Measurements from ENCODE around the gene ANO2.

The ANO2 gene

DNA sequence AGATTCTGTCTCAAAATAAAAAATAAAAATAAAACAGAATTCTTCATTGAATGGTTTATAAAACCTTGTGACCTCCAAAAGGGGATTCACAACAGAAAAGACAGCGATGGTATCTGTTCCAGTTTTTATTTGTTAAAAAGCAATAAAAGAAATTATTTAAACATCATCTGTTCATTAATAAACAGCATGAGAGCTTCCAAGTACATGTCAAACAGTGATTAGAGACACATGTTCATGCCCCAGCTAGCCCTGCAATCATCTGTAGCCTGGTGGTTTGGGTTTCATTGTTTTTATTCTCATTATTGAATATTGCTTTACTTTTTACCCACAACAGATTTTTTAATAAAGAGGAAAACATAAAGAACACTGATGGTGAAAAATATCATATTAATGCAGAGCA, 173.3 kb downstream of the ANO2 start:
- H3K27me3 ChIP-seq (ENCODE audit: insufficient read depth, low read length): no peaks in the 10 kb centered on the region
- H3K9ac ChIP-seq (ENCODE audit: low read depth, low read length): no peak overlapping the region
- H3K27ac ChIP-seq (ENCODE audit: low read depth, low read length): no peak overlapping the region
- H3K36me3 ChIP-seq (ENCODE audit: insufficient read depth, low read length): no peaks in the 10 kb centered on the region
- no peak overlapping the region for H3K4me3 ChIP-seq (ENCODE audit: low read length)
- WGBS: no CpG with 5 or more reads among the region's 1 CpG
- H3K9me3 ChIP-seq (ENCODE audit: insufficient read depth, low read depth, low read length): no peaks in the 10 kb centered on the region
- no peaks in the 10 kb centered on the region for H3K4me1 ChIP-seq (ENCODE audit: insufficient read depth, low read length)

- no peak overlapping the region for H3K9ac ChIP-seq (ENCODE audit: low read depth, low read length)
- H3K4me3 ChIP-seq (ENCODE audit: low read length): no peak overlapping the region
- no peaks in the 10 kb centered on the region for H3K9me3 ChIP-seq (ENCODE audit: insufficient read depth, low read depth, low read length)
- no peaks in the 10 kb centered on the region for H3K27me3 ChIP-seq (ENCODE audit: insufficient read depth, low read length)
- H3K4me1 ChIP-seq (ENCODE audit: insufficient read depth, low read length): no peaks in the 10 kb centered on the region
- H3K36me3 ChIP-seq (ENCODE audit: insufficient read depth, low read length): no peaks in the 10 kb centered on the region
- H3K27ac ChIP-seq (ENCODE audit: low read depth, low read length): no peak overlapping the region
- 90% methylated on average over 1 of the region's 1 CpG for WGBS
Observed at GRCh38 chr12:5770727-5771126, 174.3 kb downstream of the ANO2 start.

DNA sequence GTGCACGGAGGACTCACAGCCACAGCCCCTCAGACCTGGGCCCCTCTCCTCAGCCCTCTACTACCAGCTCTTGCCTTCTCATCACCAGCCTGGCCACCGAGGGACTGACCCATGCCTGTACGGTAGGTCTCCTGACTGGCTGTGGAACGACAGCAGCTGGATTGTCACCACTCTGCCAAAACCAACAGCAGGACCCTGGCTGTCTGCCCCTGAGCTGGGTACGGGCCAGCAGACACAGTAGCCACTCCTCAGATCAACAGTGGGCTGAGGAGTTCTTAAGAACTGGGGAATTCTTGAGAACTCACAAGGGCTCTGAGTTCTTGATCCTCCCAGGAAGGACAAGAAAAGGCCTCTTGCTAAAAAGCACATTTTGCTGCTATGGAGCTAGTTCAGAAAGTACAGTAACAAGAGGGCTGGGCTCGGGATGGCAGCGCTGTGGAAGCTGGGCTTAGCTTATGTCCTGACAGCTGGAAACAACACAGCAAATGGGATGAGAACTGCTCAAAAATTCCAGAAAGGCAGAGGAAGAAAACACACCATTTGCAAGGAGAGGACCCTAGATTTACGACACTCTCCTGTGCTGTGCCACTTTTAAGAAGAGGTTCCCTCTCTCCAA, 176.4 kb downstream of the ANO2 start:
- H3K9me3 ChIP-seq (ENCODE audit: insufficient read depth, low read depth, low read length): no peaks in the 10 kb centered on the region
- no peaks in the 10 kb centered on the region for H3K27me3 ChIP-seq (ENCODE audit: insufficient read depth, low read length)
- no peak overlapping the region for H3K27ac ChIP-seq (ENCODE audit: low read depth, low read length)
- 90% methylated on average over 8 of the region's 8 CpGs for WGBS
- H3K9ac ChIP-seq (ENCODE audit: low read depth, low read length): no peak overlapping the region
- no peaks in the 10 kb centered on the region for H3K36me3 ChIP-seq (ENCODE audit: insufficient read depth, low read length)
- no peak overlapping the region for H3K4me3 ChIP-seq (ENCODE audit: low read length)
- no peaks in the 10 kb centered on the region for H3K4me1 ChIP-seq (ENCODE audit: insufficient read depth, low read length)

GRCh38 chr12:5768171-5768570, 176.9 kb downstream of the ANO2 start:
- Histone ChIP-seq H3K9ac (ENCODE audit: low read depth, low read length) (no peak overlapping the region), H3K27ac (ENCODE audit: low read depth, low read length) (no peak overlapping the region), H3K4me3 (ENCODE audit: low read length) (no peak overlapping the region), H3K27me3 (ENCODE audit: insufficient read depth, low read length) (no peaks in the 10 kb centered on the region), H3K4me1 (ENCODE audit: insufficient read depth, low read length) (no peaks in the 10 kb centered on the region), H3K9me3 (ENCODE audit: insufficient read depth, low read depth, low read length) (no peaks in the 10 kb centered on the region), H3K36me3 (ENCODE audit: insufficient read depth, low read length) (no peaks in the 10 kb centered on the region)
- 90% methylated on average over 2 of the region's 2 CpGs for WGBS

- Histone ChIP-seq H3K9ac (ENCODE audit: low read depth, low read length) (no peak overlapping the region), H3K9me3 (ENCODE audit: insufficient read depth, low read depth, low read length) (peaks cover 7% of the 10 kb centered on the region; the same call in 1 of the 2 replicates), H3K27me3 (ENCODE audit: insufficient read depth, low read length) (no peaks in the 10 kb centered on the region), H3K4me1 (ENCODE audit: insufficient read depth, low read length) (peaks cover 8% of the 10 kb centered on the region), H3K4me3 (ENCODE audit: low read length) (no peak overlapping the region), H3K27ac (ENCODE audit: low read depth, low read length) (no peak overlapping the region), H3K36me3 (ENCODE audit: insufficient read depth, low read length) (no peaks in the 10 kb centered on the region)
- WGBS: 86% methylated on average over 3 of the region's 3 CpGs
Observed at GRCh38 chr12:5758347-5758746, 186.7 kb downstream of the ANO2 start.

DNA sequence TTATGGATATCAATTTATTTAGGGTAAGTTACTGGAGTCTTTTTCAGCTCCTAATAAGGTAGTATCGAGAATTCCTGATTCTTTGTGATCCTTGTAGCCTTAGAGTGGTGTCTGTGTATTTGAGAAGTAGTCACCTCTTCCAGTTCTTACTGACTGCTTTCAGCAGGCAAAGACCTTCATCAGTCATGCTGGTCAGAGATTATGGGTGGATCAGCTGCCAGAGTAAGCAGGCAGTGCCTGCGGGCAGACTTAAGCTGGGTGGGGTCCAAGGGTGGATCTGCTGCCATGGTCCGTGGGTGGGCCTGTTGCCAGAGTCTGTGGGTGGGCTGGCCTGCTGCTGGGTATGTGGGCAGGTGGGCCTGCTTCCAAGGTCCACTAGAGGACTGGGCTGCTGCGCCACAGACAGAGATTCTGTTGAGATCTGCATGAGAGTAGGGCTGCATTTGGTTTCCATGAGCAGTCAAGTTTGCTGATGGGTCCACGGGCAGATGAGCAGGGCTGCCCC, 188.7 kb downstream of the ANO2 start:
- Histone ChIP-seq H3K9me3 (ENCODE audit: insufficient read depth, low read depth, low read length) (peaks cover 7% of the 10 kb centered on the region; the same call in 1 of the 2 replicates), H3K36me3 (ENCODE audit: insufficient read depth, low read length) (no peaks in the 10 kb centered on the region), H3K4me1 (ENCODE audit: insufficient read depth, low read length) (peaks cover 7% of the 10 kb centered on the region), H3K27ac (ENCODE audit: low read depth, low read length) (no peak overlapping the region), H3K9ac (ENCODE audit: low read depth, low read length) (no peak overlapping the region), H3K27me3 (ENCODE audit: insufficient read depth, low read length) (no peaks in the 10 kb centered on the region), H3K4me3 (ENCODE audit: low read length) (no peak overlapping the region)
- 95% methylated on average over 5 of the region's 5 CpGs for WGBS

GRCh38 chr12:5748027-5748426, 197.0 kb downstream of the ANO2 start:
- Histone ChIP-seq H3K9ac (ENCODE audit: low read depth, low read length) (no peak overlapping the region), H3K36me3 (ENCODE audit: insufficient read depth, low read length) (no peaks in the 10 kb centered on the region), H3K4me3 (ENCODE audit: low read length) (no peak overlapping the region), H3K27me3 (ENCODE audit: insufficient read depth, low read length) (no peaks in the 10 kb centered on the region), H3K9me3 (ENCODE audit: insufficient read depth, low read depth, low read length) (no peaks in the 10 kb centered on the region), H3K4me1 (ENCODE audit: insufficient read depth, low read length) (no peaks in the 10 kb centered on the region), H3K27ac (ENCODE audit: low read depth, low read length) (no peak overlapping the region)
- WGBS: 94% methylated on average over 12 of the region's 12 CpGs

GRCh38 chr12:5746917-5747316, 198.1 kb downstream of the ANO2 start:
- Histone ChIP-seq H3K9me3 (ENCODE audit: insufficient read depth, low read depth, low read length) (no peaks in the 10 kb centered on the region), H3K9ac (ENCODE audit: low read depth, low read length) (no peak overlapping the region), H3K27ac (ENCODE audit: low read depth, low read length) (no peak overlapping the region), H3K36me3 (ENCODE audit: insufficient read depth, low read length) (no peaks in the 10 kb centered on the region), H3K27me3 (ENCODE audit: insufficient read depth, low read length) (no peaks in the 10 kb centered on the region), H3K4me3 (ENCODE audit: low read length) (no peak overlapping the region), H3K4me1 (ENCODE audit: insufficient read depth, low read length) (no peaks in the 10 kb centered on the region)
- 98% methylated on average over 5 of the region's 6 CpGs for WGBS

GRCh38 chr12:5746036-5746908, 198.8 kb downstream of the ANO2 start:
- Histone ChIP-seq H3K36me3 (ENCODE audit: insufficient read depth, low read length) (no peaks in the 10 kb centered on the region), H3K9ac (ENCODE audit: low read depth, low read length) (no peak overlapping the region), H3K4me3 (ENCODE audit: low read length) (no peak overlapping the region), H3K9me3 (ENCODE audit: insufficient read depth, low read depth, low read length) (no peaks in the 10 kb centered on the region), H3K27me3 (ENCODE audit: insufficient read depth, low read length) (no peaks in the 10 kb centered on the region), H3K4me1 (ENCODE audit: insufficient read depth, low read length) (no peaks in the 10 kb centered on the region), H3K27ac (ENCODE audit: low read depth, low read length) (no peak overlapping the region)
- 92% methylated on average over 6 of the region's 6 CpGs for WGBS

DNA sequence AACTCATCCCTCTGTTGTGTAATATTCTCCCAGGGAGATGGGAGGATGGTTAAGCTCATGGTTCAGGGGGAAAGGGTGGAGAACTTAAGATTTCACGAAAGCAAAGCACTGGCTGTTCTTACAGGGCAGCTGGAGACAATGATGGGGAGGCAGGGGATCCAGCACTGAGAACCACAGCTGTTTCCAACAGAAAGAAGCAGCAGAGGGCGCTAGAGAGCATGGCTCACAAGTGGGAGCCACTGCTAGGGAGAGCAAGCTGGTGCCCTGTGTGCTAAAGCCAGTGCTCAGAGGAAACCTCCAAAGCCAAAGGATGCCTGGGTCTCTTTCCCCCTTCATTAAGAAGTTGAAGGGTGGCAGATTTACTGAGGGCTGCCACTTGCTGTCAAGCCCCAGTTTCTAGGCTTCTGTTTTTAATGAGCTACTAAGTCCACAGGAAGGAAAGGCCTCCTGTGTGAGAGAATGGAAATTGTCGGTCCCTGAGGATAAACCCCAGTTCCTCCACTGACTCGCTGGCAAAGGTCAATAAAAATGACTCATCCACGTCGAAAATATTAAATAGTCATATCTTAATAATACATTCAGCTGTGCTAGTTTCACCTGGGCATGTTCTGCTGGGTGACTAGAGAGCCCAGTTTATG, 199.7 kb downstream of the ANO2 start:
- H3K9ac ChIP-seq (ENCODE audit: low read depth, low read length): no peak overlapping the region
- no peak overlapping the region for H3K27ac ChIP-seq (ENCODE audit: low read depth, low read length)
- H3K27me3 ChIP-seq (ENCODE audit: insufficient read depth, low read length): no peaks in the 10 kb centered on the region
- WGBS: 57% methylated on average over 6 of the region's 6 CpGs
- H3K4me3 ChIP-seq (ENCODE audit: low read length): no peak overlapping the region
- H3K9me3 ChIP-seq (ENCODE audit: insufficient read depth, low read depth, low read length): no peaks in the 10 kb centered on the region
- H3K36me3 ChIP-seq (ENCODE audit: insufficient read depth, low read length): no peaks in the 10 kb centered on the region
- H3K4me1 ChIP-seq (ENCODE audit: insufficient read depth, low read length): no peaks in the 10 kb centered on the region

- H3K9ac ChIP-seq (ENCODE audit: low read depth, low read length): no peak overlapping the region
- no peaks in the 10 kb centered on the region for H3K4me1 ChIP-seq (ENCODE audit: insufficient read depth, low read length)
- no peak overlapping the region for H3K27ac ChIP-seq (ENCODE audit: low read depth, low read length)
- no peaks in the 10 kb centered on the region for H3K27me3 ChIP-seq (ENCODE audit: insufficient read depth, low read length)
- H3K4me3 ChIP-seq (ENCODE audit: low read length): no peak overlapping the region
- H3K36me3 ChIP-seq (ENCODE audit: insufficient read depth, low read length): no peaks in the 10 kb centered on the region
- H3K9me3 ChIP-seq (ENCODE audit: insufficient read depth, low read depth, low read length): no peaks in the 10 kb centered on the region
- WGBS: 84% methylated on average over 2 of the region's 2 CpGs
Observed at GRCh38 chr12:5742258-5742657, 202.8 kb downstream of the ANO2 start.

Data from HUES64 (cell line).